ENCODE results near the gene CXXC1.

CXXC1 gene

DNA sequence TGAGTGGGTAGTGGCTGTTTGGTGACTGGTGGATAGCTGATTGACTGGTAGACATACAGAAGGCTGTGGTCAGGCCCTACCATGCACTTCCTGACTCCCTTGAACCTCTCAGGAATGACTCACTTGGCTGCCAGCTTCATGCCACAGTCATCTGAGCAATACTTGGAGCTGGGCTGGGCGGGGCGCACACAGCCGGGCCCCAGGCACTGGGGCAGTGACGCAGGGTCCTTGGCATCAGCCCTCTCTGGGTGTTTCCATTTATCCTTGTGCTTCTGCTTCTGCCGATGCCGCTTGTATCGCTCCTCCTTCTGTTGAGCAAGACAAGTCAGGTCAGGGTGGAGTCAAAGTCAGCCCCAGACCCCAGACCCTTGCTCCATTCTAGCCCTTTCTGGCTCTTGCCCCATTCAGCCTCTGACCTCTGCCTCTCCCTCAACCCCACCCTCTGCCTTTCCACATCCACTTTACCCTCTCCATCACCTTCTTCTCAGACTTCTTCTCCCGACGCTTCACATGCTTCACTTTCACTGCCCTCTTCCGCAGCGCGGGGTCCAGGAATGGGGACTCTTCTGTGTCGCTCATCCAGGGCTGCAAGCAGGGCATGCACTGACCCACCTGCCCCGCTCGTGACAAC lies 3.1 kb downstream of the CXXC1 start:
- no peak overlapping the region for H3K27ac ChIP-seq

GRCh38 chr18:50283469-50284209 lies 3.9 kb downstream of the CXXC1 start:
- TF ChIP-seq CTCF (conservative IDR thresholded peaks at IDR 0.05) = no peak
- no peak for TF ChIP-seq ZFX (IDR thresholded peaks at IDR 0.05)
- no peak overlapping the region; the same call in 1 of the 2 replicates for H3K27ac ChIP-seq

More for the DNA sequence above, 3.1 kb downstream of the CXXC1 start:
- TF ChIP-seq ZFX (IDR thresholded peaks at IDR 0.05) (no peak), CTCF (conservative IDR thresholded peaks at IDR 0.05) (no peak)

DNA sequence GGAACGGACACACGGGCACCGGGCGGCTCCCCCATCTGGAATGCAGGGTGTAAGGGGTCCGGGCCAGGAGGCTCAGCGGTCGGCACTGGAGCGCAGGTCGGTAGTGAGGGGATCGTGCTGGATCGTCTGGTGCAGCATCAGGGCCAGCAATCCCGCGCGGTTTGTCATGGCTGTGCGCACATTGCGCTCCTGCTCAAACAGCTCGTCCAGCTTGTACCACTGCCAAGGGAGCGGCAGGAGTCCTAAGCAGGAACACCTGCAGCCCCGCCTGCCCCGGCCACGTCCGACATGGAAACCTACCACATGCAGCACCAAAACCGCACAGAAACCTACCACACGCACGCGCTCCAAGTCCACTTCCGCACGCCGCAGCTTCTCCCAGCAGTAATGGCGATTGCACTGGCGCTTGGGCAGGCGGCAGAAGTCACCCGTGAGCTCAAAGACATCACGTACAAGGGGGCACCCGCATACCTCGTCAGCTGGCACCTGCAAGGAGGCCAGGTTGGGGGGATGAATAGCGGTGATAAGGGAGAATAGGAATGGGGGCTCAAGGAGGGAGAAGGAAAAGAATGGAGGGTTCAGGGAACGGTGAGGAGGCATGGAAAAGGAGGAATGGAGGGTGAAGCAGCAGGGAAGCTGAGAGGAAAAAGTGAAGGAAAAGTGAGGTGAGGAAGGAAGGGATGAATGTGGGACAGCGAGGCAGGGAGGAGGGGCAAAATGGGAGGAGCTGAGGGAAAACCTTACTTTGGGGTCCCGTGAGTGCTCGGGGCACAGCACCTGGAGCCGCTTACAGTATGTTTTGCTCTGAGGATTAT lies 4.8 kb downstream of the CXXC1 start:
- H3K27ac ChIP-seq = peak overlapping the region; percentile 93
- TF ChIP-seq CTCF (conservative IDR thresholded peaks at IDR 0.05) = no peak
- no peak for TF ChIP-seq ZFX (IDR thresholded peaks at IDR 0.05)

GRCh38 chr18:50281972-50282520 lies 5.4 kb downstream of the CXXC1 start:
- H3K27ac ChIP-seq = peak overlapping the region; percentile 93
- no peak for TF ChIP-seq ZFX (IDR thresholded peaks at IDR 0.05)
- TF ChIP-seq CTCF (conservative IDR thresholded peaks at IDR 0.05) = no peak

- TF ChIP-seq CTCF (conservative IDR thresholded peaks at IDR 0.05) (peak; percentile 89), ZFX (IDR thresholded peaks at IDR 0.05) (peak; percentile 32; the same call in 1 of the 2 replicates)
- H3K27ac ChIP-seq = peak within 1 kb of the TSS; percentile 93
Measured at GRCh38 chr18:50281295-50281971, 6.1 kb downstream of the CXXC1 start, which contains the start of gene MBD1. Gene MBD1 (minus strand): TSS chr18:50281523. CDS start chr18:50279992, 1,531 bp downstream.

DNA sequence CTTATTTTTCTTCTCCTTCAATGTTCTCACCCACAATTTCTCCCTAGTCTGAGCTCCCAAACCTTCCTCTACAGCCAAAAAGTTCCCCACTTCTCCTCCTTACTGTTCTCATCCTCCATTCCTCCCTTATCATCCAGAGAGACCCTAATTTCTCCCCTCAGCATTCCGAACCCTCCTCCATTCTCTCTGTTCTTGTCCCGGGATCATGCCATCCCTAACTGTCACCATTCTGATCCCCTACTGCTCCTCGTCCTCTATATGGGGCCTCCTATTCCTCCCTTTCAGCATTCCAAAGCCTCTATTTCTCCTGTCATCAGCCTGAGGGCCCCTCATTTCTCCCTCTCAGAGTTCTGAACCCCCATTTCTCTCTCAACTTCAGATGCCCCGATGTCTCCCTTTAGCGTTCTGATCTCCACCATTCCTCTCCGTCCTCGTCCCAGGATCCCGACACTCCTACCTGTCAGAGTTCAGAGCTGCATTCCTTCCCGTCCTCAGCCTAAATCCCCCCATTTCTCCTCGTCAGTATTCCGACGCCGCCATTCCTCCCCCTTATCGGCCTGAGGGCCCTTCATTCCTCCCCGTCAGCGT lies 6.7 kb downstream of the CXXC1 start:
- TF ChIP-seq ZFX (IDR thresholded peaks at IDR 0.05) = no peak
- TF ChIP-seq CTCF (conservative IDR thresholded peaks at IDR 0.05) = no peak
- H3K27ac ChIP-seq = peak overlapping the region; percentile 93

Data from C4-2B (cell line).